ENCODE measurements around the gene MUC13. TPM values are rescaled to one million over a fixed set of nuclear protein-coding genes. Genes with fewer than 3 reads are reported as not detected.

Gene MUC13
- total and polyA plus RNA-seq, 9 of the 15 experiments (the other 6 are each of a cell fraction or from before 2014, with no cell fraction given), result 0.09 TPM; not detected in 8

DNA sequence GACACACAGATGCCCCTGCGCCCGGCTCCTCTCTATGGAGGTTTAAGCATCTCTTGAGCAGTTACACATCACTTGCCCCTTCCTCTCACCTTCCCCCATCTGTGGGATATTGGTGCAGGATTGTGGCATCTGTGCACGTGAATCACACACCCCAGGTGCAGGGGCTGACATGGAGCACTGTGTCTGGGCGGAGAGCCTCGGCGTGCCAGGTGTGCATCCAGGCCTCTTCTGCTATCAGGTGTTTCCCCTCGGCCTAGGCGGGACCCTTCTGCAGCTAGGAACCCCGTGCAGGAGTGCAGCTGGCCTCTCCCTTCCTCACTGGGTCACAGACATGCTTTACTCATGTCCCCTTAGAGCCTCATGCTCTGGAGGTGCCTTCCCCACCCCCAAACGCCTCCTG, 33.4 kb upstream of the MUC13 start:
- H3K9ac ChIP-seq (ENCODE audit: insufficient read depth in 1 of 2, low read depth in 2 of 2, low read length in 2 of 2), result no peak overlapping the region
- FAIRE-seq (no peak), ATAC-seq (no peak), DNase-seq (ENCODE audit: extremely low read depth in 1 of 4, low spot score in 3 of 4) (no peak)
- no peak overlapping the region for H3K27ac ChIP-seq (ENCODE audit: extremely low read depth, low read depth, low read length)
- H3K27me3 ChIP-seq (ENCODE audit: control insufficient read depth in 2 of 2, insufficient read depth in 2 of 2, low read length in 2 of 2), result peaks cover 9 to 30% of the 10 kb centered on the region in 2 experiments; a peak in 3 of 5 replicates
- intact Hi-C loops (cut with micrococcal nuclease), result no loop called here
- in situ Hi-C loops (cut with MboI), result no loop called here
- no peaks in the 10 kb centered on the region for H3K9me1 ChIP-seq (ENCODE audit: control insufficient read depth, insufficient read depth, low read length)
- H3K36me3 ChIP-seq (ENCODE audit: control insufficient read depth, insufficient read depth, low read length), result no peaks in the 10 kb centered on the region
- no peaks in the 10 kb centered on the region for H3K9me3 ChIP-seq (replicated peaks; ENCODE audit: control insufficient read depth, insufficient read depth, low read depth, low read length)
- 3% methylated on average over 9 of the region's 10 CpGs for WGBS (ENCODE audit: insufficient coverage, low coverage, missing lambda C conversion rate)
- no peak overlapping the region for H2AFZ ChIP-seq (ENCODE audit: low read depth, low read length)
- no peak overlapping the region for H3K4me3 ChIP-seq
- POLR2A ChIA-PET, result no interaction called here
- H3K4me1 ChIP-seq (replicated peaks in 1 of 2; ENCODE audit: control insufficient read depth in 2 of 2, insufficient read depth in 2 of 2, low read length in 2 of 2), result no peaks in the 10 kb centered on the region
- no peak overlapping the region for H3K4me2 ChIP-seq (ENCODE audit: insufficient read depth, low read length)
- CTCF ChIA-PET (ENCODE audit: low intra/inter-chr PET ratio), result no interaction called here
- H4K20me1 ChIP-seq (replicated peaks; ENCODE audit: control insufficient read depth, insufficient read depth, low read length), result no peaks in the 10 kb centered on the region
- H3K79me2 ChIP-seq (ENCODE audit: control insufficient read depth, insufficient read depth, low read length), result no peaks in the 10 kb centered on the region
- no TSS peak for BruUV-seq (replicated peaks)
- TF ChIP-seq, protein P1, sequence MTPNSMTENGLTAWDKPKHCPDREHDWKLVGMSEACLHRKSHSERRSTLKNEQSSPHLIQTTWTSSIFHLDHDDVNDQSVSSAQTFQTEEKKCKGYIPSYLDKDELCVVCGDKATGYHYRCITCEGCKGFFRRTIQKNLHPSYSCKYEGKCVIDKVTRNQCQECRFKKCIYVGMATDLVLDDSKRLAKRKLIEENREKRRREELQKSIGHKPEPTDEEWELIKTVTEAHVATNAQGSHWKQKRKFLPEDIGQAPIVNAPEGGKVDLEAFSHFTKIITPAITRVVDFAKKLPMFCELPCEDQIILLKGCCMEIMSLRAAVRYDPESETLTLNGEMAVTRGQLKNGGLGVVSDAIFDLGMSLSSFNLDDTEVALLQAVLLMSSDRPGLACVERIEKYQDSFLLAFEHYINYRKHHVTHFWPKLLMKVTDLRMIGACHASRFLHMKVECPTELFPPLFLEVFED (CRISPR knock-in tag; conservative IDR thresholded peaks at IDR 0.05), result no peak
- TF ChIP-seq, protein P2, sequence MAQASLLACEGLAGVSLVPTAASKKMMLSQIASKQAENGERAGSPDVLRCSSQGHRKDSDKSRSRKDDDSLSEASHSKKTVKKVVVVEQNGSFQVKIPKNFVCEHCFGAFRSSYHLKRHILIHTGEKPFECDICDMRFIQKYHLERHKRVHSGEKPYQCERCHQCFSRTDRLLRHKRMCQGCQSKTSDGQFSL (CRISPR knock-in tag; IDR thresholded peaks at IDR 0.05), result no peak
- TF ChIP-seq, protein P2 (tag; IDR thresholded peaks at IDR 0.05), result no peak
- TF ChIP-seq HNRNPL (IDR thresholded peaks at IDR 0.05; ENCODE audit: low read depth, low read length) (no peak), BCOR (IDR thresholded peaks at IDR 0.05) (no peak), ZNF143 (CRISPR knock-in tag; IDR thresholded peaks at IDR 0.05) (no peak), SOX6 (IDR thresholded peaks at IDR 0.05) (no peak)

Data from K562 (cell line).